K562 (cell line): ENCODE results near the gene PIP4K2A. TPM values are rescaled to one million over a fixed set of nuclear protein-coding genes. Genes with fewer than 3 reads are reported as not detected.
A peak's percentile ranks its signal among the peaks of the same experiment; 100 is the strongest.

Experiments used
- CREM ChIP-seq: IDR thresholded peaks from 2 replicates; pipeline ENCODE4 v1.6.1; 2014; ENCODE audit warnings: antibody characterized with exemption, low read depth
- CTCFL ChIP-seq: IDR thresholded peaks from 2 replicates; pipeline ENCODE4 v1.6.1; 2011; ENCODE audit warnings: borderline replicate concordance, low read depth, mild to moderate bottlenecking, moderate library complexity, low read length; ENCODE audit not compliant: insufficient read depth, poor library complexity, severe bottlenecking
- ELF4 ChIP-seq: fragments of 450-650 bp; formaldehyde crosslinking; IDR thresholded peaks from 2 replicates; pipeline ENCODE4 v1.4.0; 2022; ENCODE audit warnings: missing genetic modification characterization
- FOXP4 ChIP-seq: sonication (generic); formaldehyde crosslinking; IDR thresholded peaks from 2 replicates; pipeline ENCODE4 v1.8.0; 2022; ENCODE audit warnings: mild to moderate bottlenecking, missing genetic modification reagents, borderline replicate concordance
- GATAD2B ChIP-seq: fragments of 450-650 bp; IDR thresholded peaks from 2 replicates; pipeline ENCODE4 v1.6.1; 2017; ENCODE audit warnings: mild to moderate bottlenecking, borderline replicate concordance
- HNRNPUL1 ChIP-seq: fragments of 200-400 bp; formaldehyde crosslinking; IDR thresholded peaks from 2 replicates; pipeline ENCODE4 v1.6.1; 2017; ENCODE audit warnings: low read length
- LCOR ChIP-seq: sonication (generic); formaldehyde crosslinking; IDR thresholded peaks from 2 replicates; pipeline ENCODE4 v1.8.0; 2022; ENCODE audit warnings: mild to moderate bottlenecking, missing genetic modification reagents
- MTA2 ChIP-seq: fragments of 450-650 bp; IDR thresholded peaks from 2 replicates; pipeline ENCODE4 v1.6.1; 2016; ENCODE audit warnings: low read depth
- MYBL2 ChIP-seq, 2 experiments: fragments of 450-650 bp in 1 of 2; sonication (generic) in 1 of 2; formaldehyde crosslinking in 1 of 2; IDR thresholded peaks; 2 replicates each; pipeline versions ENCODE4 v1.6.1 to v1.8.1; 2017 to 2022; ENCODE audit warnings: borderline replicate concordance in 1 of 2, inconsistent platforms in 1 of 2, low read depth in 1 of 2, mild to moderate bottlenecking in 1 of 2, missing genetic modification reagents in 1 of 2, moderate library complexity in 1 of 2
- NCOA4 ChIP-seq: fragments of 450-650 bp; IDR thresholded peaks from 2 replicates; pipeline ENCODE4 v1.6.1; 2018; ENCODE audit warnings: mild to moderate bottlenecking; ENCODE audit not compliant: partially characterized antibody
- NFXL1 ChIP-seq: fragments of 450-650 bp; formaldehyde crosslinking; IDR thresholded peaks from 2 replicates; pipeline ENCODE4 v1.4.0; 2021; ENCODE audit warnings: mild to moderate bottlenecking
- NRF1 ChIP-seq, 2 experiments: fragments of 450-650 bp; IDR thresholded peaks in 1 of 2; conservative IDR thresholded peaks in 1 of 2; 2 replicates each; pipeline ENCODE4 v1.6.1; 2014; ENCODE audit warnings: mild to moderate bottlenecking in 2 of 2
- TCF7L2 ChIP-seq: fragments of 150-350 bp; IDR thresholded peaks from 2 replicates; pipeline ENCODE4 v1.6.1; 2016; ENCODE audit warnings: low read depth, mild to moderate bottlenecking, low read length, moderate library complexity
- TEAD4 ChIP-seq, 2 experiments: sonication (generic) in 1 of 2; formaldehyde crosslinking in 1 of 2; IDR thresholded peaks; 2 replicates each; pipeline versions ENCODE4 v1.6.1 to v1.8.0; 2012 to 2022; ENCODE audit warnings: borderline replicate concordance in 1 of 2, inconsistent platforms in 1 of 2, low read length in 1 of 2, mild to moderate bottlenecking in 1 of 2, missing genetic modification reagents in 1 of 2
- THRB ChIP-seq: fragments of 450-650 bp; formaldehyde crosslinking; conservative IDR thresholded peaks from 2 replicates; pipeline ENCODE4 v1.4.0; 2022; ENCODE audit warnings: mild to moderate bottlenecking, missing genetic modification characterization
- ZBTB7A ChIP-seq: IDR thresholded peaks from 2 replicates; pipeline ENCODE4 v1.6.1; 2011; ENCODE audit warnings: low read depth, mild to moderate bottlenecking, low read length, moderate library complexity, borderline replicate concordance; ENCODE audit not compliant: control insufficient read depth
- ZEB2 ChIP-seq: fragments of 450-650 bp; IDR thresholded peaks from 2 replicates; pipeline ENCODE4 v1.6.1; 2016
- ZNF639 ChIP-seq, 2 experiments: fragments of 200-800 bp in 1 of 2; sonication (Bioruptor generic) in 1 of 2; sonication (generic) in 1 of 2; formaldehyde crosslinking in 1 of 2; IDR thresholded peaks in 1 of 2; conservative IDR thresholded peaks in 1 of 2; 2 replicates each; pipeline versions ENCODE4 v1.5.0 to v1.6.1; 2016 to 2020; ENCODE audit warnings: missing compliant biosample characterization in 1 of 2, missing genetic modification characterization in 1 of 2, missing genetic modification reagents in 1 of 2
- polyA plus RNA-seq, 8 experiments: library from polyadenylated mRNA; depleted of rRNA in 4 of 8; stranded (reverse) in 5 of 8; unstranded in 3 of 8; fragments of >200 nt; fragmentation: Nextera tagmentation in 2 of 8; fragmentation: Illumina TruSeq in 1 of 8; extraction: Ambion mirVana in 2 of 8; extraction: Trizol in 1 of 8; gene quantifications; 2 replicates each; pipeline versions ENCODE4 v1.2.1 to v1.2.3, GENCODE V29; 2011 to 2014; ENCODE audit warnings: inconsistent platforms in 1 of 8, missing spikeins in 1 of 8
- total RNA-seq, 7 experiments: library from RNA; depleted of rRNA in 6 of 7; stranded (reverse); fragments of >200 nt in 6 of 7; fragmentation: Illumina TruSeq in 2 of 7; extraction: Trizol in 2 of 7; gene quantifications; 2 replicates each; pipeline versions ENCODE4 v1.2.1 to v1.2.3, GENCODE V29; 2011 to 2021; ENCODE audit warnings: low replicate concordance in 1 of 7

Gene PIP4K2A
- total and polyA plus RNA-seq, 9 of the 15 experiments (the other 6 are each of a cell fraction or from before 2014, with no cell fraction given): 35.6 to 117 (median 71.9) TPM

- TF ChIP-seq MTA2 (no peak), CTCFL (no peak), ELF4 (CRISPR knock-in tag) (no peak), CREM (peak; percentile 88), MYBL2 (IDR thresholded peaks at IDR 0.05; ENCODE audit: low read depth) (peak; percentile 63), MYBL2 (CRISPR knock-in tag; IDR thresholded peaks at IDR 0.05; ENCODE audit: borderline replicate concordance) (no peak), TEAD4 (IDR thresholded peaks at IDR 0.05; ENCODE audit: low read length) (0 out of 2 replicates have a peak, but pooled peaks have one; percentile 12), TEAD4 (CRISPR knock-in tag; IDR thresholded peaks at IDR 0.05; ENCODE audit: borderline replicate concordance) (no peak), NCOA4 (no peak), HNRNPUL1 (no peak), FOXP4 (CRISPR knock-in tag) (peak; percentile 77; the same call in 1 of the 2 replicates), NRF1 (conservative IDR thresholded peaks at IDR 0.05 in 1 of 2, IDR thresholded peaks at IDR 0.05 in 1 of 2) (peak; percentile 31 to 34; a peak in 2 of 4 replicates), NFXL1 (CRISPR knock-in tag) (no peak), THRB (CRISPR knock-in tag) (no peak), ZNF639 (CRISPR knock-in tag; conservative IDR thresholded peaks at IDR 0.05 in 1 of 2, IDR thresholded peaks at IDR 0.05 in 1 of 2) (peak in 1 of 2 experiments; percentile 89; a peak in 2 of 4 replicates), ZBTB7A (peak; percentile 58; the same call in 1 of the 2 replicates), TCF7L2 (no peak), GATAD2B (peak; percentile 85), LCOR (CRISPR knock-in tag) (no peak), ZEB2 (no peak)
These were observed at the start of gene PIP4K2A (continued) for GRCh38 chr10:22714479-22715289.
